GM10266 (cell line): ENCODE data around the gene MYH10.
A peak's percentile ranks its signal among the peaks of the same experiment; 100 is the strongest.

ENCODE experiments used
- DNase-seq: peaks from one replicate; pipeline ENCODE4 v3.0.0; 2012; ENCODE audit errors: extremely low spot score
- TF ChIP-seq, protein P1 (sequence below): IDR thresholded peaks from 2 replicates; pipeline ENCODE4 v1.5.1; 2012; ENCODE audit warnings: mild to moderate bottlenecking, low read depth; ENCODE audit not compliant: control insufficient read depth, insufficient read depth; ENCODE audit errors: missing control alignments

Gene MYH10

DNA sequence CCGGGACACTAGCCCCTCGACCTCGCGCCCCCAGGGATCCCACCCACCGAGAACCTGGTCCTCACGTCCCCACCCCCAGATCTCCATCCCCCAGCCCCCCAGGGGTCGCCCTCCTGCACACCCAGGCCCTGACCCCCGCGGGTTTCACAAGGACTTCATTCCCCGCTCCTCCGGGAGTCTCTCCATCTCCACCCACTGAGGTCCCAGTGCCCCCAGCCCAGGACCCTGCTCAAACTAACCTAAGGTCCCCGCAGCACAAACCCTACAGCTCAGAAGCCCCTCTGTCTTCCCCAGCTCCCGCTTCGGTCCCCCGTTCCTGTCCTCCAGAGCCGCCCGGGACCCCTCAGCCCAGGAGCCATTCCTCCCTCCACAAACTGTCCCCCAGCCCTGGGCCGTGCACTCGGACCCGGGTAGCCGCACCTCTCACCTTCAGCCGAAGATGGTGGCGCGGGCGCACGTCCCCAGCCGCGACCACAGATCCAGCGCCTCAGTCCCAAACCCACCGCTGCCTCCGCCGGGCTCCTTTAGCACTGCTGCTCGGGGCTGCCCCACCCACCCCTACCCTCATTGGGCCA, at the start of gene MYH10:
Gene MYH10, minus strand, starts transcription at position 499 of the 575 bp plus-strand sequence. CDS start 7,479 bp downstream, outside the sequence.
- peak; percentile 38 for DNase-seq
- TF ChIP-seq, protein P1, sequence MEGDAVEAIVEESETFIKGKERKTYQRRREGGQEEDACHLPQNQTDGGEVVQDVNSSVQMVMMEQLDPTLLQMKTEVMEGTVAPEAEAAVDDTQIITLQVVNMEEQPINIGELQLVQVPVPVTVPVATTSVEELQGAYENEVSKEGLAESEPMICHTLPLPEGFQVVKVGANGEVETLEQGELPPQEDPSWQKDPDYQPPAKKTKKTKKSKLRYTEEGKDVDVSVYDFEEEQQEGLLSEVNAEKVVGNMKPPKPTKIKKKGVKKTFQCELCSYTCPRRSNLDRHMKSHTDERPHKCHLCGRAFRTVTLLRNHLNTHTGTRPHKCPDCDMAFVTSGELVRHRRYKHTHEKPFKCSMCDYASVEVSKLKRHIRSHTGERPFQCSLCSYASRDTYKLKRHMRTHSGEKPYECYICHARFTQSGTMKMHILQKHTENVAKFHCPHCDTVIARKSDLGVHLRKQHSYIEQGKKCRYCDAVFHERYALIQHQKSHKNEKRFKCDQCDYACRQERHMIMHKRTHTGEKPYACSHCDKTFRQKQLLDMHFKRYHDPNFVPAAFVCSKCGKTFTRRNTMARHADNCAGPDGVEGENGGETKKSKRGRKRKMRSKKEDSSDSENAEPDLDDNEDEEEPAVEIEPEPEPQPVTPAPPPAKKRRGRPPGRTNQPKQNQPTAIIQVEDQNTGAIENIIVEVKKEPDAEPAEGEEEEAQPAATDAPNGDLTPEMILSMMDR, result peak; percentile 21

DNA sequence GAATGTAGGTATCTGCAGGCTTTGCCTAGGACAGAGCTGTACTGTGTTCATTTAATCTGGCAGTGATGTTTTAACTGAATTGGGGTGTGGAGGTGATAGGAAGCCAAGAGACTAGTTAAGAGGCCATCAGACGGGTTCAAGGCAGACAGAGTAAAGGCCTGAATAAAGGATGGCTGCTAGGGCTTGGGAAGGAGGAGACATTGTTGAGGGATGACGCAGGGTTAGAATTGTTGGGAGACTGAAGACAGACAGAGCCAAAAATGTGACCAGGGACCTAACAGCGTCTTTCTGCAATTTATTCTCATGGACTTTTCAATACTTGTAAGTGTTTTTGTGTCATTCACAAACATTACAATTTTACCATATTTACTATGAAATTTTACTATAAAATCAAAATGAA, 48.6 kb upstream of the MYH10 start:
- DNase-seq, result no peak
- TF ChIP-seq, protein P1, result no peak

GRCh38 chr17:8675306-8675705, 44.8 kb upstream of the MYH10 start:
- DNase-seq, result no peak
- TF ChIP-seq, protein P1, result no peak

GRCh38 chr17:8674344-8675305, 44.1 kb upstream of the MYH10 start:
- TF ChIP-seq, protein P1, result no peak
- no peak for DNase-seq

GRCh38 chr17:8673612-8674011, 43.1 kb upstream of the MYH10 start:
- DNase-seq, result no peak

DNA sequence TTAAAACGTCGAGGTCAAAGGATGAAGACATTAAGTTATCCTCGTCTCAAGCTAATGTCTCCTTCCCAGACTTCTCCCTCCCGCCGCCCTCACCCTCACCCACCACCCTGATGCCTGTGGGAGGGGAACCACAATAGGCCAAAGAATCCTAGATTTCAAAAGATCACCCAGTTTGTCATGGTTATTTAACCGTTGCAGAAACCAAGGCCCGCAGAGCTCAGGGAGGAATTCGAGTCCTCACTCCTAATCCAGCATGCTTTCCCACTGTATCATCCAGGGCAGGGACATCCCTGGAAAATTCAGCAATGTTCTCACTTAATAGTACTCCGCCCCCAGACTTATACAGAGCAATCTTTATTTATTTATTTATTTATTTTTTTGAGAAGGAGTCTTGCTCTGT, 41.8 kb upstream of the MYH10 start:
- no peak for DNase-seq
- TF ChIP-seq, protein P1, result no peak

More at GRCh38 chr17:8673612-8674011, 43.1 kb upstream of the MYH10 start:
- TF ChIP-seq, protein P1, result no peak

GRCh38 chr17:8670421-8670820, 39.9 kb upstream of the MYH10 start:
- DNase-seq, result no peak
- TF ChIP-seq, protein P1, result no peak
